Parathyroid adenoma (tissue), 2 donors: ENCODE data around the gene OLFML1.

Experiments
- H2AFZ ChIP-seq: fragments of 300-600 bp; sonication (generic); one replicate; pipeline ENCODE4 v1.7.0; 2017; ENCODE audit warnings: antibody characterized with exemption, mild to moderate bottlenecking
- H3K27ac ChIP-seq: fragments of 300-600 bp; sonication (generic); one replicate; pipeline ENCODE4 v1.7.0; 2017
- H3K27me3 ChIP-seq: fragments of 300-600 bp; sonication (generic); one replicate; pipeline ENCODE4 v1.7.0; 2017; ENCODE audit warnings: low read length; ENCODE audit not compliant: control insufficient read depth, insufficient read depth
- H3K36me3 ChIP-seq: fragments of 300-600 bp; sonication (generic); one replicate; pipeline ENCODE4 v1.7.0; 2017; ENCODE audit warnings: low read length; ENCODE audit not compliant: control insufficient read depth, insufficient read depth
- H3K4me1 ChIP-seq: fragments of 300-600 bp; sonication (generic); one replicate; pipeline ENCODE4 v1.7.0; 2017; ENCODE audit warnings: control low read depth
- H3K4me2 ChIP-seq: fragments of 300-600 bp; sonication (generic); one replicate; pipeline ENCODE4 v1.7.0; 2017; ENCODE audit warnings: low read length
- H3K4me3 ChIP-seq: fragments of 300-600 bp; sonication (generic); one replicate; pipeline ENCODE4 v1.7.0; 2017; ENCODE audit warnings: low read depth, low read length
- H3K79me2 ChIP-seq: fragments of 300-600 bp; sonication (generic); one replicate; pipeline ENCODE4 v1.7.0; 2017; ENCODE audit warnings: control low read depth
- H3K9ac ChIP-seq: fragments of 300-600 bp; sonication (generic); one replicate; pipeline ENCODE4 v1.7.0; 2017; ENCODE audit warnings: mild to moderate bottlenecking
- H3K9me3 ChIP-seq: fragments of 300-600 bp; sonication (generic); one replicate; pipeline ENCODE4 v1.7.0; 2017; ENCODE audit warnings: low read length; ENCODE audit not compliant: control insufficient read depth
- TF ChIP-seq, protein P1 (sequence below): fragments of 300-600 bp; sonication (generic); IDR thresholded peaks from one replicate; pipeline ENCODE4 v1.7.0; 2017; ENCODE audit warnings: antibody characterized with exemption, mild to moderate bottlenecking
- donor health status: primary hyperparathyroidism.

OLFML1 gene

DNA sequence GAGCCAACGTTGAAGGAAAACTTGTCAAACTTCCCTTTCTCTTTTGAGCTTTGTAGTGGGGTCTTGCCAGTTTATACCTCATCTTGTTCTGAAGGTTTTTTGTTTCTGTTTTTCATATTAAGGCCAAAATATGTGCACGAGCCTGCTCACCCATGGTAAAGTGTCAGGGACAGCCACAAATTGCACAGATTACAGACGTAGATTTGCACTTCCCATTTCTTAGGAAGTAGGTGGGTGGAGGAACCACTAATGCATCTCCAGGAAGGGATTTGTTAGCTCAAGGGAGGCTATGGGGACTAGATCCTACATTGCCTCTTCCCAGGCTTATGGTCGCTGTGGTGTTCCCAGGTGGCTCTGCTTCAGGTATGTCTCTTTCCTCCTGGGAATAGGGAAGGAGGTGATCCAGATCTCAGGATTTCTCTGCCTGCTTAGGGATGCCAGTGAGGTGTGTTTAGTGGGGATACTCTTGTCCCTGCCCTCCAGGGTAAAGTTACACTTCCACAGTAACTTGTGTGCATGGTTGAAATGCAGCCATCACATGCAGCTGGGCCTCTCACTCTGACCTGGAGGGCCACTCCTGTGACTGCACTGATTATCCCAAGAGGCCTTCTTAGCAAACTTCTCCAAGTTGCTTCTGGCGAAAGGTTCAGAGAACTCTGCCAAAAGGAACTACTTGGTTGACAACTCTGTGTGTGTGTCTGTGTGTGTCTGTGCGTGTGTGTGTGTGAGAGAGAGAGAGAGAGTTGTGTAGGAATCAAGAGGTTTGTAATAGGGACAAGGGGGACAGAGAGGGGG lies 38.3 kb downstream of the OLFML1 start:
- peaks cover 16% of the 10 kb centered on the region for H3K4me1 ChIP-seq

DNA sequence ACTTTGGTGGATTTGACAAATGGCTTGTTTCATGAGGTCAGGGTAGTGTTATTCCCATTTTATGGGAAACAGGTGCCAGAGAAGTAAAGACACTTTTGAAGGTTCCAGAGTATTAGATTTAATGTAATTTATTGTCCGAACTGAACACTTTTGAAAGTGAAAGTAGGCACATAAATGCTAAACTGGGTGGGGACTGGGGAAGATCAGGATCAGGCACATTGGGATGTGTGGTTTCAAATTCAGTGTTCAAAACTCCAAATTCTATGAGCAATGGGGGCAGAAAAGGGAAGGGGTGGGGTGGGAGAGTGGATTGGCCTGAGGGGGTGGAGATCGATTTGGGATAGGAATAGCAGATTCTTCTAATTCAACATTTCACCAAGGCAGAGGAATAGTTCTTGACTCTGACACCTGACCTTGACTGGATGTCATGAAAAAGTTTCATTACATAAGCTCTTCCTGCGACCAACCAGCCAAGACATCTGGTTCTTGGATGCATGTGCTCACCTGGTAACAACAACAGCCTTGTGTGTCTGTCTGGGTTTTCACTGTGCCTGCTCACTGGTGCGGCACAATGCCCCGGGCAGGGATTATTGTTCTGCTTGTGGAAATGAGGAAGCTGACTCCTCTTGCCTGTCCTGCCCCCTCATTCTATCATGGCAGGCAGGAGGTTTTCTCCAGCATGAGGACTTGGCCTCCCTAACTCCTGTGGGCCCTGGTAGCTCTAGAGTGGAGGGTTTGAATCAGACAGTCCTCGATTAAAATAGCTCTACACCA lies 39.3 kb downstream of the OLFML1 start:
- H3K4me1 ChIP-seq: peaks cover 16% of the 10 kb centered on the region
- H3K36me3 ChIP-seq: no peaks in the 10 kb centered on the region
- H2AFZ ChIP-seq: no peak overlapping the region
- no peak overlapping the region for H3K4me3 ChIP-seq
- no peaks in the 10 kb centered on the region for H3K27me3 ChIP-seq
- no peak overlapping the region for H3K4me2 ChIP-seq
- TF ChIP-seq, protein P1, sequence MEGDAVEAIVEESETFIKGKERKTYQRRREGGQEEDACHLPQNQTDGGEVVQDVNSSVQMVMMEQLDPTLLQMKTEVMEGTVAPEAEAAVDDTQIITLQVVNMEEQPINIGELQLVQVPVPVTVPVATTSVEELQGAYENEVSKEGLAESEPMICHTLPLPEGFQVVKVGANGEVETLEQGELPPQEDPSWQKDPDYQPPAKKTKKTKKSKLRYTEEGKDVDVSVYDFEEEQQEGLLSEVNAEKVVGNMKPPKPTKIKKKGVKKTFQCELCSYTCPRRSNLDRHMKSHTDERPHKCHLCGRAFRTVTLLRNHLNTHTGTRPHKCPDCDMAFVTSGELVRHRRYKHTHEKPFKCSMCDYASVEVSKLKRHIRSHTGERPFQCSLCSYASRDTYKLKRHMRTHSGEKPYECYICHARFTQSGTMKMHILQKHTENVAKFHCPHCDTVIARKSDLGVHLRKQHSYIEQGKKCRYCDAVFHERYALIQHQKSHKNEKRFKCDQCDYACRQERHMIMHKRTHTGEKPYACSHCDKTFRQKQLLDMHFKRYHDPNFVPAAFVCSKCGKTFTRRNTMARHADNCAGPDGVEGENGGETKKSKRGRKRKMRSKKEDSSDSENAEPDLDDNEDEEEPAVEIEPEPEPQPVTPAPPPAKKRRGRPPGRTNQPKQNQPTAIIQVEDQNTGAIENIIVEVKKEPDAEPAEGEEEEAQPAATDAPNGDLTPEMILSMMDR: no peak
- H3K79me2 ChIP-seq: peaks cover 11% of the 10 kb centered on the region
- H3K9me3 ChIP-seq: no peaks in the 10 kb centered on the region
- H3K27ac ChIP-seq: peak overlapping the region; percentile 15
- no peak overlapping the region for H3K9ac ChIP-seq

More for the DNA sequence above, 38.3 kb downstream of the OLFML1 start:
- Histone ChIP-seq H3K9me3 (no peaks in the 10 kb centered on the region), H3K79me2 (peaks cover 11% of the 10 kb centered on the region), H3K27ac (no peak overlapping the region), H3K9ac (no peak overlapping the region), H3K4me3 (no peak overlapping the region), H3K4me2 (no peak overlapping the region), H2AFZ (no peak overlapping the region), H3K36me3 (no peaks in the 10 kb centered on the region), H3K27me3 (no peaks in the 10 kb centered on the region)
- TF ChIP-seq, protein P1: no peak

DNA sequence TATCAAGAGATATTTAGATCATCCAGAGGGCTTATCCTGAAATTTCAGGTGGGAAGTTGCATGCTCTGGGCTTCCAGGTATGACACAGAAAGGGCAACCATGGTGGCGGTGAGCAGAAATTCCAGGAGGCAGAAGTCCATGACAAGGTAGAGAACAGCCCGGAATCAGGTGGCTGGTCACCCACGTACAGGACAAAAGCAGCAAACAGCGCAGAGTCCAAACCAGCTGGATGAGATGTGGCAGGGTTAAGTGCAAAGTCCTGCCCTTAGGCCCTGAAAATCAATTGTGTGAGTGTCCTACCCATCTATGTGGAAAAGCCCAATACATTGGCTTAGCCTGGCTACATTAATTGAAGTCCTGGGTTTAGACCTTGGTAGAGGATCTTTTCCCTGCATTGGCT lies 40.1 kb downstream of the OLFML1 start:
- Histone ChIP-seq H2AFZ (no peak overlapping the region), H3K9ac (no peak overlapping the region), H3K27ac (no peak overlapping the region), H3K4me1 (peaks cover 16% of the 10 kb centered on the region), H3K27me3 (no peaks in the 10 kb centered on the region), H3K79me2 (peaks cover 11% of the 10 kb centered on the region), H3K9me3 (no peaks in the 10 kb centered on the region), H3K4me3 (no peak overlapping the region), H3K36me3 (no peaks in the 10 kb centered on the region), H3K4me2 (no peak overlapping the region)
- TF ChIP-seq, protein P1: no peak

DNA sequence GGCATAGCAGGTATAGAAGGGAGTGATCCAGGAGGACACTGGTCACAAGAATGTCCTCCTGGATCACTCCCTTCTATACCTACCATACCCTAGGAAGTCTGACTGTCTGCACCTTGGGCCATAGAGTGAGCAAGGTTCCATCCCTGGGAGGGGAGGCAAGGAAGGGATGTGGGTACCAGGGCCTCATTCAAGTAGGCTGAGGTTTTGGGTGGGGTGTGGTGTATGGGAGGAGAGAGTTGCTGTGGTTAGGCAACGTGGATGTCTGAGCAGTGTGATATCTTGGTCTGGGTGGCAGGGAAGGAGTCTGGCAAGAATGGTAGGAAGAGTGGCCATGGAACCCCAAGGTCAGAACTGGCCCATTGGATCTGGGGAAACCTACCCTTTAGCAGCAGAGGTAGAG lies 41.7 kb downstream of the OLFML1 start:
- Histone ChIP-seq H3K79me2 (peaks cover 11% of the 10 kb centered on the region), H3K27ac (no peak overlapping the region), H2AFZ (no peak overlapping the region), H3K4me2 (no peak overlapping the region), H3K36me3 (no peaks in the 10 kb centered on the region), H3K4me3 (no peak overlapping the region), H3K27me3 (no peaks in the 10 kb centered on the region), H3K9me3 (no peaks in the 10 kb centered on the region), H3K4me1 (peaks cover 11% of the 10 kb centered on the region), H3K9ac (no peak overlapping the region)
- TF ChIP-seq, protein P1: no peak
